ENCODE data around the gene ZNF609.
"Not testable (repeated sequence)": the region's sequence is repeated elsewhere in the genome, so short reads cannot be mapped to it uniquely, and the experiment has no call there.

ZNF609 gene

DNA sequence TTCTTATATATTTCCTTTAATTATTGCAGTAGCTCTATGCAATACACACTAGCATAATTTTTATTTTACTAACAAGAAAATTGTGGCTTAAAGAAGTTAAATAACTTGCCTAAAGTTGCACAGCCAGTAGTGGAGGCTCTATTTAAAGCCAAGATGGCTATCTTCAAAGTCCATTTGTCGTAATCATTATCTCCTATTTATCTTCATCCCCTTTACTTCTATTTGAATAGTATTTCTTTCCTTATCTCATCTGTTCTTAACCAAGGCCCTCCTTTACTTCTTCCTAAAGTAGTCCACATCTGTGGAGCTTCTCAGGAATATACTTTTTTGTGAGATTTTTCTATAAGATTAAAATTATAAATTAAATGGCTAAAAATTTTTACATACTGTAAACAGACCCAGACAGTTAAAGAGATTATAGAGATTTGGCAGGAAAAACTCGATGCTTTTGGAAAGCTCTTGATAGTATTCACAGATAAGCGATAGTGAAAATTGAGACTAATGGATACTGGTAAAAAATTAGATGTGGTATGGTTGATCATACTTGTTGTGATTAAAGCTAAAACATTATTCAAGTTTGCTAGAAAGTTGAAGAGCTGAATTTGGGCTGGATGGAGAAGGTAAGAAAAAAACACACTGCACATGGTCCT lies 129.2 kb downstream of the ZNF609 start:
- DNase-seq = no peak

DNA sequence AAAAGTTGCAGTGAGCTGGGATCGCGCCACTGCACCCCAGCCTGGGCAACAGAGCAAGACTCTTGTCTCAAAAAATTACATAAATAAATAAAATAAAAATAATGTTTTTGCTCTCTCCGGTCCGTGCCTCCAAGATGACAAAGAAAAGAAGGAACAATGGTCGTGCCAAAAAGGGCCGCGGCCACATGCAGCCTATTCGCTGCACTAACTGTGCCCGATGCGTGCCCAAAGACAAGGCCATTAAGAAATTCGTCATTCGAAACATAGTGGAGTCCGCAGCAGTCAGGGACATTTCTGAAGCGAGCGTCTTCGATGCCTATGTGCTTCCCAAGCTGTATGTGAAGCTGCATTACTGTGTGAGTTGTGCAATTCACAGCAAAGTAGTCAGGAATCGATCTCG lies 132.5 kb downstream of the ZNF609 start:
- DNase-seq = not testable (repeated sequence)

DNA sequence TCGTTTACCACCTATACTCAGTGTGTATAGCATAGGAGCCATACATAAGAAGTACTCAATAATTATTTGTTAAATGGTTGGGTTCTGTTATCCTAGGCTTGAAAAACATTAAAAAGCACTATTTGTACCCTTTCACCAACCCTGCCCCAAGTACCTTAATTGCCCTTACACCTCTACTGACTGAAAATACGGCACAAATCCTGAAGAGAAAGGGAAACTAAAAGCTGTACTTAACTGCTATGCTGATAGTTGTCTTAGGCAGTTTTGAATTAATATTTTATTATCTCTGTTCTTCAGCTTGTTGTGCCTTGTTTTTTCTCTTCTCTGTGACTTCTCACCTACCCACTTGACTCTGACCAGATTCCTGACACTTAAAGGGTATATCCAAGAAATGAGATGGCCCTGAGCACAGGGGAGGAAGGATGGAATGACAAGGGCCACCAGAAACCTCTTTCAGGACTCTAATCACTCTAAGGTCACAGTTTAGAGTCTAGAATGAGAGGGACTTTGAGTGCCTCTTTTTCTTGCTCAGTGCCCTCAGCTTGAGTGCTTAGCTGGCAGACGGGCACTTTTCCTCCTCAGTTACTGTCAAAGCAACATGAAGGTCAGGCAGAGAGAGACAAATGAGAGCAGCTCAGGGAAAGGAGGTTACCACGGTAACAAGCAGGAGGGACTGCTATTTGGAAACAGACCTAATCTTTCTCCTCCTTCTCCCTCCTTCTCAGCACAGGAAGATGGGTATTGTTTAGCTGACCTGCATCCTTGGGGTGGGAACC lies 136.5 kb downstream of the ZNF609 start:
- peak; percentile 56 for DNase-seq

DNA sequence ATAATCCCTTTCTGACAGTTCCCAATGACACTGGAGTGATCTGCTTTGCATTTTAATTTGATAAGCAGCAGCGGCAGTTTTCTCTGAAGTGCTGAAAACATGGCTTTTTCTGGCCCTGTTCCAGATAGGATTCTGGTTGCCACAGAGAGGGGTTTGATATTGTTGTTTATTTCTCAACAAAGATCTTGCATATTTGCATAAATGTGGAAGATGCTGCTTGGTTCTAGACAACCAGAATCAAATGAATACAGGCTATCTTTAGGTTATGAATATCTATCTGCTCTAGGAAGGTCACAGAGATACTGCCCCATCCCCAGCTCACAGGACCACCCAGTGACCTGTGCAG lies 137.1 kb downstream of the ZNF609 start:
- DNase-seq = peak; percentile 50

DNA sequence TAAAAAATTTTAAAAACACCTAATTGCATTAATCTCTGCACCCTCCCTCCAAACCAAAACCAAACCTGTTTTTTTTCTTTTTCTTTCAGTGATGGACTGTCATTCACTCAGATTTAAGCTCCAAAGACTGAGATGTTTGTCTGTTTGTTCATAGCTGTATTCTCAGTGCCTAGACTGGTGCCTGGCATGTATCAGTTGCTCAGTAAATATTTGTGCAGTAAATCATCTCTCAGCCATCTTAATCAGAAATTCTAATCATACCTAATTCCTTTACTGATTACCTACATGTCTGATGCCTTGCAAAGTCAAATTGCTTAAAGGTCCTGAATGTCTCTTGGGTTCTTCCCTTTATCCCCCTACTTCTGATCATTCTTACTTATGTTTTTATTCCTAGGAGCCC lies 138.8 kb downstream of the ZNF609 start:
- no peak for DNase-seq

GRCh38 chr15:64599716-64600115 lies 139.3 kb downstream of the ZNF609 start:
- DNase-seq = no peak

- no peak for DNase-seq
Measured at GRCh38 chr15:64600794-64601193, 140.4 kb downstream of the ZNF609 start.

GRCh38 chr15:64604319-64604718 lies 143.9 kb downstream of the ZNF609 start:
- no peak for DNase-seq

- not testable (repeated sequence) for DNase-seq
Measured at GRCh38 chr15:64607416-64607815, 147.0 kb downstream of the ZNF609 start.

DNA sequence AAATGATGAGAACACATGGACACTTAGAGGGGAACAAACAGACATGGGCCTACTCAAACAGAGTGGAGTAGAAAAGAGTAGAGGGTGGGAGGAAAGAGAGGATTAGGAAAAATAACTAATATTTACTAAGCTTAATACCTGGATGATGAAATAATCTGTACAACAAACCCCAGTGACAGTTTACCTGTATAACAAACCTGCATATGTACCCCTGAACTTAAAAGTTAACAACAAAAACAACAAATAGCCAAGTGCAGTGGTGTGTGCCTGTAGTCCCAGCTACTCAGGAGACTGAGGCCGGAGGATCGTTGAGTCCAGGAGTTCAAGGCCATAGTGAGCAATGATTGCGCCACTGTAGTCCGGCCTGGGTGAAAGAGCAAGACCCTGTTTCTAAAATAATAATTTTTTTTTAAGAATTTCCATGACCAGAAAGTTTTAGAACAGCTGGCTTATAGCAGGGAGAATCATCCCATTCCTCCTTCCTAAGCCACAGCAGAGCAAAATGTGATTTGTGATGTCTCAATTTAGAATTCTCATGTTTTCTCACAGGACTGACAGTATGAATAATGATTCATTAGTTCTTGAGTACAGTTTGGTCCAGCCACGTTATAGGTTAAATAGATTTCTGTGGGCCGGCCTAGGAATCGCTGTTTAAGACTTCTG lies 150.0 kb downstream of the ZNF609 start:
- no peak for DNase-seq

DNA sequence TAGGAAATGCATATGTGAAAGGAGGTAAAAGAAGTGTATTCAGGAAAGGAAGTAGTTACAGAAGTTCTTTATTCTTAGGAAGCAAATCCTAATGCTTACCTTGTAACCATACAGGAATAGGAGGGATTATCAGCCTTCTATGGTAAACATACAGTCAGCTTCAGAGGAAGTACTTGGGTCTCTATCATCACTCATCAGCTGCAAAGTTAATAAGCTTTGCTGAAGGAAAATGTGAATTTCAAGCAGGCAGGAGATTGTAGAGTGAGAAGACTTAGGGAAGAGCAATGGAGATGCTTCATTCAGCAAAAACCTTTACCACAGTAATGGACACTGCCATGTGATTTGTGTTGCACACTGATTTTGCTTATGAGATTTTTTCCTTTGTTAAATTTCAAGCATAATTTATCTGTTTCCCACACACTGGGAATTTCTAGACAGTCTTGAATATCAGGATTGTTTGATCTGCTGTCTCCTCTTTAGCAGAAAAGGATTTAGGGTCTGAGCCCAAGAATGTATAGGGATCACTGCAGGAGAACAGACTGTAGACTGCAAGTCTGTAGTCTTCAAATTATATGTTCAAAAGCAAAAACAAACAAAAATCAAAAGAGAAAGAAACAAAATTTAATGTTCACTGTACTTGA lies 150.8 kb downstream of the ZNF609 start:
- no peak for DNase-seq

DNA sequence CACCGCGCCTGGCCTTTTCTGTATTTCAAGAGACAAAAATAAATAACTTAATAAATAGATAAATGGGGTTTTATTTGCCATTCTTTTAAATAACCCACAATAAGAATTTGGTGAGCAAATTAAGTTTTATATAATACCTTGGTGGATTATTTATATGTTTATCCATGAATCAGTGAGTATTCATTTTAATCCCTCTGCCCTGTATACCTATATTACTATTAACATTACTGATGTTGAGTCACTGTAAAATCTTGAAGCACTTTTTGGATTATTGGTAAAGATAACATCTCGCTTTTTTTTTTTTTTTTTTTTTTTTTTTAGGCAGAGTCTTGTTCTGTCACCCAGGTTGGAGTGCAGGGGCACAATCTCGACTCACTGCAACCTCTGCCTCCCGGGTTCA lies 154.1 kb downstream of the ZNF609 start:
- DNase-seq = no peak

DNA sequence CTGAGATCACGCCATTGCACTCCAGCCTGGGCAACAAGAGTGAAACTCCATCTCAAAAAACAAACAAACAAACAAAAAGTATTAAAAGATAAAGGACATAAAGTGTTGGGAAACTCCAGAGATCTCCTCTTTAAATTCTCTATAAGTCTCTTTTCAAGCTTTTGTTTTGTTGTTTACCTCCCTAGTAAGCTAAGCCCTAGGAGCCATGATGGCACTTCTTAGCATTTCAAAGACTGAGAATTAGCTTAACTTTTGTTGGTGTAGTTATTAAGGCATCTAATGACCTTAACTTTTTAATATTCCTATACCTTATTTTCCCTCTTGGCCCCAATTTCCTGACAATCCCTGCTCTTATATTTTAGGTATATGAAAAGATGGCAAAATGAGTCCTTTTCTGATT lies 157.3 kb downstream of the ZNF609 start:
- no peak for DNase-seq

- no peak for DNase-seq
Measured at GRCh38 chr15:64618138-64618537, 157.8 kb downstream of the ZNF609 start.

- no peak for DNase-seq
Measured at GRCh38 chr15:64618540-64618939, 158.2 kb downstream of the ZNF609 start.

GRCh38 chr15:64619880-64620839 lies 159.8 kb downstream of the ZNF609 start:
- no peak for DNase-seq

DNA sequence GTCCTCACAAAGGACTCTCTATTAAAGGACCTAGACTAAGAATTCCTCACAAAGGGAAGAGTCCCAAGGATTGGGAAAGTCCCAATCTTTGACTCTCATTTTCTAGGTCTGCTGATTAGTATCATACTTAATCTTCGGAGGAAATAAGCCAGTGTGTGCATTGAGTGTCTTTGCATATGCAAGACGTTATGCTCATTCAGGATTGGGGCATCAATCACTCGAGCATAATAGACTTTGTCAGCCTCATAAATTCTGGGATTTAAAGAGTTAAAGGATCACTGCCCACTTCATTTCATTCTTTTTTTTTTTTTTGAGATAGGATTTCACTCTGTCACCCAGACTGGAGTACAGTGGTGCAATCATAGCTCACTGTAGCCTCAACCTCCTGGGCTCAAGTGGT lies 160.7 kb downstream of the ZNF609 start:
- no peak for DNase-seq

GRCh38 chr15:64622410-64623260 lies 162.3 kb downstream of the ZNF609 start:
- peak; percentile 71 for DNase-seq

DNA sequence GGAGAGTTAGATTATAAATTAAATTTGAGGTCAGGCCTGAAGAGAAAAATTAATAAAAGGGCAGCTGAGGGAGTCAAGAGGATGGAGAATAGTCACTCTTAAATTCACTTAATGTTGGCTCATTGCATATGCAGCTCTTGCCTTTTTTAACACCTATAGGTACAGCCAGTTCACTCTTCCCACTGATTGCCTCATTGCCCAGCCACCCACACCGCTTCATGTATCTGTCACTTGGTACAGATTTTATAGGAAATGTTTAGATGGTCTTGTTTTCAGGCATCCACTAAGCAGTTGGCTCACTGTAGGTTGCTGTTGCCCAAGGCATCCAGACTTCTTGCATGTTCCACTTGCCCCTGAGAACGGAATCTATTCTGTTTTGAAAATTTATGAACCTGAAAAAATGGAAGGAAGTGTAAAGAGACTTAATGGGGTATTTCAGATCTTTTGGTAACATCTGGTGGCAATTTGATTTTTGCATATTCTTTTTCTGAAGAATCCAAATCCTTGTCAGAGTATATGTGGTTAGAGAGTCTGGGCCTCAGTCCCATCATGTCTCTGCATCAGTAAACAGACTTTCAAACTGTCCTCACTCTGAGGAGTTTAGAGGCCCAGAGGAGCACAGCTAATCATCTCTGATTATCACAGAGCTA lies 163.1 kb downstream of the ZNF609 start:
- DNase-seq = no peak

GRCh38 chr15:64624242-64624641 lies 163.9 kb downstream of the ZNF609 start:
- no peak for DNase-seq

DNA sequence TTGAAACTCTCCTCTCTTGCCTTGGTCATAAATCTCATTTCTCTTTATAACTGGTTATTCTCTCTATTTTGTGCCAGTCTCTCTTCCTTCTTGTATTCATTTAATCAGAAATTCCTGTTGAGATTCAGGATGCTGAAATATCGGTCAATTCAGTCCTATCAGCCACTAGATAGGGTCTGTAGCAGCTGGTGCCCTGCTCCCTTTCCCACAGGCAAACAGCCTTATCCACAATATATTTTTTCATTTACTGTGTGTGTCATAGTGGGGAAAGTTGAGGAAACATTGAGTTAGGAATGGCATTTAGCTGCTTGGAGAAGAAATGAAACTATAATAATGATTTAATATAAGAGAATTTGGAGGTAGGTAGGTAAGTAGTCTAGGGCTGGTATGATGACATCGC lies 168.7 kb downstream of the ZNF609 start:
- no peak for DNase-seq

Data from CD4-positive, alpha-beta T cell treated with Interleukin-10 for 1 hour (primary cell).